Sigmoid colon (tissue), 4 donors: ENCODE measurements around the gene ZNF101.

ENCODE experiments used
- CTCF ChIP-seq, 4 experiments: fragments of 450-650 bp in 3 of 4; fragments of 200-600 bp in 1 of 4; IDR thresholded peaks; one replicate each; pipeline ENCODE4 v1.5.1; 2016 to 2019; ENCODE audit warnings: antibody characterized with exemption in 4 of 4, mild to moderate bottlenecking in 3 of 4, moderate library complexity in 2 of 4
- EP300 ChIP-seq, 4 donors: sonication (generic); formaldehyde crosslinking; IDR thresholded peaks; one replicate each; pipeline ENCODE4 v1.6.1; 2017; ENCODE audit warnings: antibody characterized with exemption in 4 of 4
- POLR2A ChIP-seq, 2 donors: fragments of 450-650 bp; IDR thresholded peaks; one replicate each; pipeline ENCODE4 v1.6.1; 2016; ENCODE audit warnings: antibody characterized with exemption in 2 of 2, mild to moderate bottlenecking in 2 of 2, moderate library complexity in 2 of 2

DNA sequence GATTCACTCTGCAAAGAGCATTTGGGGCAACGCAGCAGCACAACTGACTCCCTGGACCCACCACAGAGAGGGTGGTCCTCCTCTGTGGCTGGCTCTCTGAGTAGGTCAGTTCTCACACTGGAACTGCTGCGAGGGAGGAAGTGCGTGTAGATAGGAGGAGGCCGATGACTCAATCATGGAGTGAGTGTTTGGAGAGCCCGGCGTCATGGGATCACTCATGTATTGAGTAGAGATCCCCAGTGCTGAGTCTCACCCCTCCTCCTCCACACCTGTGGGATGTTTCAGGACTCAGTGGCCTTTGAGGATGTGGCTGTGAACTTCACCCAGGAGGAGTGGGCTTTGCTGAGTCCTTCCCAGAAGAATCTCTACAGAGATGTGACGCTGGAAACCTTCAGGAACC, 8.9 kb downstream of the ZNF101 start:
- TF ChIP-seq CTCF (IDR thresholded peaks at IDR 0.05) (no peak), EP300 (IDR thresholded peaks at IDR 0.05) (no peak), POLR2A (IDR thresholded peaks at IDR 0.05) (no peak)
